ENCODE measurements around the gene ACTL10. TPM values are rescaled to one million over a fixed set of nuclear protein-coding genes. Genes with fewer than 3 reads are reported as not detected.

Gene ACTL10
- total and polyA plus RNA-seq, 4 donors, result 0.50 to 1.2 (median 0.80) TPM

DNA sequence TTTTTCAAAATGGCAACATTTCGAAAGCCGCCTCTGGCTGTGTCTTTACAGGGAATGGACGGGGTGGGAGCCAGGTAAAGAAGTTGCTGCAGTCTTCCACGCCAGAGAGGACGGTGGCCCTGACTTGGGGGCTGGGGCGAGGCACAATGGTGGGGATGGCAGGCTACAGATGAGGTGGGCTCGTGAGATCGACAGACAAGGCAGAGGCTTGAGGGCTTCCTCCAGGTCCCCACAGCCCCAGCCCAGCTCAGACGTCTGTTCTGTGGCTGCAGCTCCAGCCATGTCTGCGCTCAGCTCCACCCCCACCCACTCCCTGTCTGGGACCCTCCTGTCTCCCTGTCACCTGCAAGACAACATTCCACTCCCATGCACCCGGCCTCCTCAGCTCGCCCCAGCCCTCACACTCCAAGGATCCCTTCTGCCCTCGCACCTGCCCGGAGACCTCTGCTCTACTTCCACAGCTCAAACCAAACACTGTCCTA lies 12.0 kb upstream of the ACTL10 start:
- DNase-seq (ENCODE audit: low read depth in 4 of 6, low spot score in 6 of 6), result no peak
- H3K27me3 ChIP-seq (ENCODE audit: control insufficient read depth, insufficient read depth, low read length), result no peaks in the 10 kb centered on the region
- H3K36me3 ChIP-seq (ENCODE audit: control insufficient read depth, insufficient read depth, low read length), result peaks cover 46% of the 10 kb centered on the region
- no peak overlapping the region for H3K4me3 ChIP-seq (ENCODE audit: low read depth, low read length)
- H3K27ac ChIP-seq (ENCODE audit: low read depth, low read length), result no peak overlapping the region
- H3K4me1 ChIP-seq (ENCODE audit: control insufficient read depth, insufficient read depth, low read length), result peaks cover 7% of the 10 kb centered on the region
- 81% methylated on average over 14 of the region's 14 CpGs for WGBS (ENCODE audit: insufficient coverage)
- H3K9me3 ChIP-seq (ENCODE audit: control insufficient read depth, insufficient read depth, low read length), result no peaks in the 10 kb centered on the region

- Histone ChIP-seq H3K27ac (ENCODE audit: low read depth, low read length) (no peak overlapping the region), H3K4me3 (ENCODE audit: low read depth, low read length) (no peak overlapping the region), H3K4me1 (ENCODE audit: control insufficient read depth, insufficient read depth, low read length) (peaks cover 7% of the 10 kb centered on the region), H3K36me3 (ENCODE audit: control insufficient read depth, insufficient read depth, low read length) (peaks cover 48% of the 10 kb centered on the region), H3K27me3 (ENCODE audit: control insufficient read depth, insufficient read depth, low read length) (no peaks in the 10 kb centered on the region), H3K9me3 (ENCODE audit: control insufficient read depth, insufficient read depth, low read length) (no peaks in the 10 kb centered on the region)
- DNase-seq (ENCODE audit: low read depth in 4 of 6, low spot score in 6 of 6), result no peak
- WGBS (ENCODE audit: insufficient coverage), result 97% methylated on average over 3 of the region's 4 CpGs
Observed at GRCh38 chr20:33655164-33655563, 11.6 kb upstream of the ACTL10 start.

DNA sequence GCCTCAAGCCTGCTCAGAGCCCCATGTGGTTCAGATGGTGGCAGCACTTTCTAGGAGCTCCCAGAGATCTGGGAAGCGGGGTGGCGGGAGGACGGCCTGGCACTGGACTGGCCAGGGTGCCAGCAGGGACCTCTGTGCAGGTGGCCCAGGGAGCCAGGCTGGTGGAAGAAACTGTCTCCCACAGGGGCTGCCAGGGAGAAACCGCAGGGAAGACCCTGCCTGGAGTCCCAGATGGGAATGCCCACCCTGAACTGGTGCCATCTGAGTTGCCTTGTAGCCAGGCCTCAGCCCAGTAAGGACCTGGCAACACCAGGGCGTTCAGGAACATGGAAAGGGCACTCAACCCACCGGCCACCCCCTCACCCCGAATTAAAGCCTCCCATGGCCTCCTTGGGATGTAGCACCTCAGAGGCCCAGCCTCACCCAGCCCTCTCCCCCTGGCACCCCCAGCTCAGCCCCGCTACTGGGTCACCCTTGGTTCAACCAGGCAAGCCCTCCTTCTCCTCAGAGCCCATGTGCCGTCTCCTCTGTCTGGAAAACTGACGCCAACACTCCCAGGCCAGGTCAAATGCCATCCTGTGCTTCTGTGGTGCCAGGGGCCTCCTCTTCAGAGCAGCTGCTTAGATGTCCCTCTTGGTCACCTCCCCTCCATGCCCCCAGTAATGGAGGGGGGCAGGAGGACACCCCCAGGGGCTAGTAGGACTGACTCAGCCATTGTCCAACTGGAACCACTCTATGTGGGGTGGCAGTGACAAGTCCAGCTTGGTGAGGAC lies 10.5 kb upstream of the ACTL10 start:
- no peak for DNase-seq (ENCODE audit: low read depth in 4 of 6, low spot score in 6 of 6)
- H3K27me3 ChIP-seq (ENCODE audit: control insufficient read depth, insufficient read depth, low read length), result no peaks in the 10 kb centered on the region
- H3K4me3 ChIP-seq (ENCODE audit: low read depth, low read length), result no peak overlapping the region
- peaks cover 51% of the 10 kb centered on the region for H3K36me3 ChIP-seq (ENCODE audit: control insufficient read depth, insufficient read depth, low read length)
- H3K27ac ChIP-seq (ENCODE audit: low read depth, low read length), result no peak overlapping the region
- 91% methylated on average over 10 of the region's 10 CpGs for WGBS (ENCODE audit: insufficient coverage)
- peaks cover 7% of the 10 kb centered on the region for H3K4me1 ChIP-seq (ENCODE audit: control insufficient read depth, insufficient read depth, low read length)
- H3K9me3 ChIP-seq (ENCODE audit: control insufficient read depth, insufficient read depth, low read length), result no peaks in the 10 kb centered on the region

DNA sequence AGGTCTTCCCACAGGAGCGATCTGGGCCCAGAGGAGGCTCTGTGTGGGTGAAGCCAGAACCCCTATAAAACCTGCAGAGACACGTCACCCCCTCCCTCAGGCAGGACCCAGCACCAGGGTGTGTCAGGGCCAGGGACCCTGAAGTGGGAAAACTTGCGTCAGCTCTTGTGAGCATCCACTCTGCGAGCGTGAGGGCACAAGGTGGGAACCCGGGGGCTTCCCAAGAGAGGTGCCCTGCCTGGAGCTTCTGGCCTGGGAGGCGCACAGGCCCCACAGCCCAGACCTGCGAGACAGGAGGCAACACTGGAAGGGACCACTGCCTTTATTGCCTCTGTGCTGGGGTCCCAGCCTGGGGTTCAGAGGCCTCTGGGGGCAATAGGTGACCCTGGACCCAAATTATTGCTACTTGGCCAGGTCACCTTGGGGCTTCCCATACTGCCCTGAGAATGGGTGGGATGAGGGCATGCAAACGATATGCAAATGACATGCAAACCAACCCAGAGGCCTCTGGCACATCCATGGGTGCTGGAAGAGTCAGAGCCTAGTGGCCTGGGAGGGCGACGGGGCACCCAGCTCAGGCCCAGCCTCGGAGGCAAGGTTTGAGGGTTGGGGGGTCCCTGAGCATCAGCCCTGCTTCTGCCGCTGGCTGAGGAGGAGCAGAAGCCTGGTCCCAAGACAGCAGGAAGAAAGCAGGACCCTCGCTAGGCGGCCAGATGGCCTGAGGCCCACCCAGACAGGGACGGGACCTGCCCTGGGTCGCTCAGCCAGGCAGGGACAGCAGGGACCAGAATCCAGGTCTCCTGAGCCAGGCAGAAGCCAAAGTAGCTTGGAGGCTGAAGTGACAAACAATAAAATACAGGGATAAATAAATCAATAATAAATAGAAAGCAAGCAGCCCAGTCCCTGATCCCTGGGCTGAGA lies 9.7 kb upstream of the ACTL10 start:
- no peak for DNase-seq (ENCODE audit: low read depth in 4 of 6, low spot score in 6 of 6)
- 95% methylated on average over 17 of the region's 17 CpGs for WGBS (ENCODE audit: insufficient coverage)
- no peak overlapping the region for H3K27ac ChIP-seq (ENCODE audit: low read depth, low read length)
- no peak overlapping the region for H3K4me3 ChIP-seq (ENCODE audit: low read depth, low read length)
- no peaks in the 10 kb centered on the region for H3K9me3 ChIP-seq (ENCODE audit: control insufficient read depth, insufficient read depth, low read length)
- no peaks in the 10 kb centered on the region for H3K27me3 ChIP-seq (ENCODE audit: control insufficient read depth, insufficient read depth, low read length)
- H3K36me3 ChIP-seq (ENCODE audit: control insufficient read depth, insufficient read depth, low read length), result peaks cover 51% of the 10 kb centered on the region
- H3K4me1 ChIP-seq (ENCODE audit: control insufficient read depth, insufficient read depth, low read length), result peaks cover 8% of the 10 kb centered on the region

GRCh38 chr20:33657704-33658095 lies 9.0 kb upstream of the ACTL10 start:
- H3K4me3 ChIP-seq (ENCODE audit: low read depth, low read length), result no peak overlapping the region

GRCh38 chr20:33658510-33658909 lies 8.2 kb upstream of the ACTL10 start:
- DNase-seq (ENCODE audit: low read depth in 4 of 6, low spot score in 6 of 6), result no peak
- H3K9me3 ChIP-seq (ENCODE audit: control insufficient read depth, insufficient read depth, low read length), result no peaks in the 10 kb centered on the region
- 98% methylated on average over 6 of the region's 8 CpGs for WGBS (ENCODE audit: insufficient coverage)
- H3K27me3 ChIP-seq (ENCODE audit: control insufficient read depth, insufficient read depth, low read length), result no peaks in the 10 kb centered on the region
- H3K4me3 ChIP-seq (ENCODE audit: low read depth, low read length), result no peak overlapping the region
- peaks cover 51% of the 10 kb centered on the region for H3K36me3 ChIP-seq (ENCODE audit: control insufficient read depth, insufficient read depth, low read length)
- peaks cover 15% of the 10 kb centered on the region for H3K4me1 ChIP-seq (ENCODE audit: control insufficient read depth, insufficient read depth, low read length)
- H3K27ac ChIP-seq (ENCODE audit: low read depth, low read length), result no peak overlapping the region

More at GRCh38 chr20:33657704-33658095, 9.0 kb upstream of the ACTL10 start:
- Histone ChIP-seq H3K27me3 (ENCODE audit: control insufficient read depth, insufficient read depth, low read length) (no peaks in the 10 kb centered on the region), H3K36me3 (ENCODE audit: control insufficient read depth, insufficient read depth, low read length) (peaks cover 51% of the 10 kb centered on the region), H3K4me1 (ENCODE audit: control insufficient read depth, insufficient read depth, low read length) (peaks cover 13% of the 10 kb centered on the region), H3K9me3 (ENCODE audit: control insufficient read depth, insufficient read depth, low read length) (no peaks in the 10 kb centered on the region), H3K27ac (ENCODE audit: low read depth, low read length) (no peak overlapping the region)
- DNase-seq (ENCODE audit: low read depth in 4 of 6, low spot score in 6 of 6), result no peak
- 85% methylated on average over 10 of the region's 12 CpGs for WGBS (ENCODE audit: insufficient coverage)

- DNase-seq (ENCODE audit: low read depth in 4 of 6, low spot score in 6 of 6), result no peak
- peaks cover 15% of the 10 kb centered on the region for H3K4me1 ChIP-seq (ENCODE audit: control insufficient read depth, insufficient read depth, low read length)
- no peak overlapping the region for H3K27ac ChIP-seq (ENCODE audit: low read depth, low read length)
- no peaks in the 10 kb centered on the region for H3K9me3 ChIP-seq (ENCODE audit: control insufficient read depth, insufficient read depth, low read length)
- peaks cover 51% of the 10 kb centered on the region for H3K36me3 ChIP-seq (ENCODE audit: control insufficient read depth, insufficient read depth, low read length)
- H3K4me3 ChIP-seq (ENCODE audit: low read depth, low read length), result no peak overlapping the region
- 92% methylated on average over 4 of the region's 4 CpGs for WGBS (ENCODE audit: insufficient coverage)
- H3K27me3 ChIP-seq (ENCODE audit: control insufficient read depth, insufficient read depth, low read length), result no peaks in the 10 kb centered on the region
Observed at GRCh38 chr20:33658929-33659328, 7.8 kb upstream of the ACTL10 start.

DNA sequence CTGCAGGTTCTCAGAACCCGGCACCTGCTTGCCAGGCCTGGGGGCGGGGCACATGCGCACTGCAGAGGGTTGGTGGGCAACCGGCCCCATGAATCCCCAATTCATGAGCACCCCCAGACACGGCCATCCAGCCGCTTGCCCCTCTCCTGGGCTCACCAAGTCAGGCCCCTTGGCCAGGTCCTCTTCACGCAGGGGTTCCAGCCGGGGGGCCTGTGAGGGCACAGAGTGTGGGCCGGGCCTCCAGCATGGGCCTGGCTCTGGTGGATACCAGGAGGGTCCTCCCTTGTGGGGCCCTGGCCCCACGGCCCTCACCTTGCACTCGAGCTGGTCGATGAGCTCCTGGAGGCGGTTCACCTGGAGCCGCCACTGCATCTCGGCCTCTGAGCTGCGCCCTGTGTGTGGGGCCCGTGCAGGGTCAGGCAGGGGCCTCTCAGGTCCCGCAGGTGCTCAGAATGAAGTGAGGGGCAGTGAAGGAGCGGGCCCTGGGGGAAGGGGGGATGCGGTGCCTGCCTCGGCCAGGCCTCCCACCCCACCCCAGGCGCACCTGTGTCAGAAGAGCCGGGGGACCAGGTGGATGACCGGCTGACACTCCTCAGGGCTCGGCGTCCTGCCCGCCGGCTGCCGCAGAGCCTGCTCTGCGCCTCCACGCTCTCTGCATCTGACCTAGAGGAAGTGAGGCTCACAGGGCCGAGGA lies 7.3 kb upstream of the ACTL10 start:
- H3K27ac ChIP-seq (ENCODE audit: low read depth, low read length), result no peak overlapping the region
- H3K36me3 ChIP-seq (ENCODE audit: control insufficient read depth, insufficient read depth, low read length), result peaks cover 51% of the 10 kb centered on the region
- no peak overlapping the region for H3K4me3 ChIP-seq (ENCODE audit: low read depth, low read length)
- DNase-seq (ENCODE audit: low read depth in 4 of 6, low spot score in 6 of 6), result no peak
- H3K4me1 ChIP-seq (ENCODE audit: control insufficient read depth, insufficient read depth, low read length), result peaks cover 21% of the 10 kb centered on the region
- 95% methylated on average over 28 of the region's 32 CpGs for WGBS (ENCODE audit: insufficient coverage)
- H3K27me3 ChIP-seq (ENCODE audit: control insufficient read depth, insufficient read depth, low read length), result no peaks in the 10 kb centered on the region
- no peaks in the 10 kb centered on the region for H3K9me3 ChIP-seq (ENCODE audit: control insufficient read depth, insufficient read depth, low read length)

GRCh38 chr20:33660035-33660684 lies 6.6 kb upstream of the ACTL10 start:
- Histone ChIP-seq H3K4me3 (ENCODE audit: low read depth, low read length) (no peak overlapping the region), H3K27ac (ENCODE audit: low read depth, low read length) (no peak overlapping the region), H3K4me1 (ENCODE audit: control insufficient read depth, insufficient read depth, low read length) (peaks cover 25% of the 10 kb centered on the region), H3K9me3 (ENCODE audit: control insufficient read depth, insufficient read depth, low read length) (no peaks in the 10 kb centered on the region), H3K27me3 (ENCODE audit: control insufficient read depth, insufficient read depth, low read length) (no peaks in the 10 kb centered on the region), H3K36me3 (ENCODE audit: control insufficient read depth, insufficient read depth, low read length) (peaks cover 51% of the 10 kb centered on the region)
- DNase-seq (ENCODE audit: low read depth in 4 of 6, low spot score in 6 of 6), result no peak
- 95% methylated on average over 20 of the region's 21 CpGs for WGBS (ENCODE audit: insufficient coverage)

Data from spinal cord (tissue), 10 donors.